Measurements from ENCODE around the gene MICAL3.
"Not testable (repeated sequence)": the region's sequence is repeated elsewhere in the genome, so short reads cannot be mapped to it uniquely, and the experiment has no call there.

The MICAL3 gene

GRCh38 chr22:18001040-18001893, 23.1 kb downstream of the MICAL3 start:
- peak overlapping the region; percentile 88 for H3K4me3 ChIP-seq (ENCODE audit: low read length)
- TF ChIP-seq CTCF (conservative IDR thresholded peaks at IDR 0.05; ENCODE audit: low read length): peak; percentile 34
- DNase-seq (ENCODE audit: low read depth): peak; percentile 99

GRCh38 chr22:18000441-18001039, 23.8 kb downstream of the MICAL3 start:
- no peak for DNase-seq (ENCODE audit: low read depth)
- peak overlapping the region; percentile 88 for H3K4me3 ChIP-seq (ENCODE audit: low read length)
- TF ChIP-seq CTCF (conservative IDR thresholded peaks at IDR 0.05; ENCODE audit: low read length): no peak

DNA sequence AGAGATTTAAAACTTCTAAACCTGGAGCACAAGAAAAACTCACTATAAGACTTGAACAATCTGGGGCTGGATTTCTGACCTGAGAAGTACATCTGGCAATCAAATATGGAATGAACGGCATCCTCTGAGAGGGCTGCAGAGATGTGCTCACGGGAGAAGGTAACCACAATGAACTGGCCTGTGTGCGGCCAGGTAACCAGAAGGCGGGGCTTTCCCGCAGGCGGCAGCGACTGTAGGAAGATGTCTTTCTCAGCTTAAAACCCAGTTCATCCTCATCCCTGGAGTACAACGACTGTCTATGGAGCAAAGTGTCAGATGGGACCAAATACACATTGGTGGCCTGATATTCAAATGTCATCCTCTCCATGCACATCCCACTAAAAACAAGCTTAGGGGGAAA, 24.5 kb downstream of the MICAL3 start:
- H3K4me3 ChIP-seq (ENCODE audit: low read length): peak overlapping the region; percentile 88
- TF ChIP-seq CTCF (conservative IDR thresholded peaks at IDR 0.05; ENCODE audit: low read length): no peak
- no peak for DNase-seq (ENCODE audit: low read depth)

GRCh38 chr22:17998913-17999312, 25.4 kb downstream of the MICAL3 start:
- H3K4me3 ChIP-seq (ENCODE audit: low read length): no peak overlapping the region
- no peak for TF ChIP-seq CTCF (conservative IDR thresholded peaks at IDR 0.05; ENCODE audit: low read length)
- DNase-seq (ENCODE audit: low read depth): no peak

- no peak for DNase-seq (ENCODE audit: low read depth)
- no peak overlapping the region for H3K4me3 ChIP-seq (ENCODE audit: low read length)
- no peak for TF ChIP-seq CTCF (conservative IDR thresholded peaks at IDR 0.05; ENCODE audit: low read length)
Observed at GRCh38 chr22:17997456-17997855, 26.9 kb downstream of the MICAL3 start.

DNA sequence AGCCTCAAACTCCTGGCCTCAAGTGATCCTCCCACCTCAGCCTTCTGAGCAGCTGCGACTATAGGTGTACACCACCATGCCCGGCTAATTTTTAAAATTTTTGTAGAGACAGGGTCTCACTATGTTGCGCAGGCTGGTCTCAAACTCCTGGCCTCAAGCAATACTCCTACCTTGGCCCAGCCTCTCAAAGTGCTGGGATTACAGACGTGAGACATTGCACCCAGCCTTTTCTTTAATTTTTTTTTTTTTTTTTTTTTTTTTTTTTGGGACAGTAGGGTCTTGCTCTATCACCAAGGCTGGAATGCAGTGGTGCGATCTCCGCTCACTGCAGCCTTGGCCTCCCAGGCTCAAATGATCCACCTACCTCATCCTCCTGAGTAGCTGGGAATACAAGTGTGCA, 29.1 kb downstream of the MICAL3 start:
- H3K4me3 ChIP-seq (ENCODE audit: low read length); DNase-seq (ENCODE audit: low read depth): not testable (repeated sequence)

DNA sequence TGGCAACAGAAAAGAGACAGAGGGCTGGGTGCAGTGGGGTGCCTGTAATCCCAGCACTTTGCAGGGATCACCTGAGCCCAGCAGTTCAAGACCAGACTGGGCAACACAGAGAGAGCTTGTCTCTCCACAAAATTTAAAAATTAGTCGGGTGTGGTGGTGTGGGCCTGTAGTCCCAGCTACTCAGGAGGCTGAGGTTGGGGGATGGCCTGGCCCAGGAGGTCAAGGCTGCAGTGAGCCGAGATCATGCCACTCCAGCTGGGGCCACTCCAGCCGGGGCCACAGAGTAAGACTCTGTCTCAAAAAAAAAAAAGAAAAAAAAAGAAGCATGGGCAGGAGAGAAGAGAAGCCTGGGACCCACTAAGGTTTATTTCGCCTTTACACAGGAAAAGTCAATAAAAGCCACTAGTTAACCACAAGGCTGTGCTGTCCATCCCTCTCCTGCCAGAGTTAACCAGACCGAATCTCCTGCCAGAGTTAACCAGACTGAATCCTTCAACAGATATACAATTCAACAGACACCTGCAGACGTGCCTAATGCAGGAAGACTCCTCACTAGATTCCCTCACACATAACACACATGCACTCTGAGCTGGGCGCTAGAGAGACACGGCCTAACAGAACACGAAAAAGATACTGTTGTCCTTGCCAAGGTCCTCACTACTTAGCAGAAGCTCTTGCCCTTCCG, 29.8 kb downstream of the MICAL3 start:
- no peak overlapping the region for H3K4me3 ChIP-seq (ENCODE audit: low read length)
- DNase-seq (ENCODE audit: low read depth): no peak
- no peak for TF ChIP-seq CTCF (conservative IDR thresholded peaks at IDR 0.05; ENCODE audit: low read length)

- not testable (repeated sequence) for H3K4me3 ChIP-seq (ENCODE audit: low read length); DNase-seq (ENCODE audit: low read depth)
Observed at GRCh38 chr22:17992976-17993375, 31.4 kb downstream of the MICAL3 start.

GRCh38 chr22:17991992-17992391, 32.4 kb downstream of the MICAL3 start:
- DNase-seq (ENCODE audit: low read depth); H3K4me3 ChIP-seq (ENCODE audit: low read length): not testable (repeated sequence)
